ENCODE measurements around the gene CCDC102A.
"Not testable (repeated sequence)": the region's sequence is repeated elsewhere in the genome, so short reads cannot be mapped to it uniquely, and the experiment has no call there.

The CCDC102A gene

GRCh38 chr16:57564571-57565270 is 28.4 kb upstream of the CCDC102A start:
- DNase-seq = no peak

- DNase-seq = no peak
Measured at GRCh38 chr16:57563761-57564160, 27.4 kb upstream of the CCDC102A start.

GRCh38 chr16:57563487-57563750 is 27.0 kb upstream of the CCDC102A start:
- no peak for DNase-seq

GRCh38 chr16:57562669-57563486 is 26.5 kb upstream of the CCDC102A start:
- DNase-seq = no peak

- DNase-seq = no peak
Measured at GRCh38 chr16:57562066-57562465, 25.7 kb upstream of the CCDC102A start.

GRCh38 chr16:57559072-57559790 is 22.9 kb upstream of the CCDC102A start:
- DNase-seq = no peak

- DNase-seq = no peak
Measured at GRCh38 chr16:57556941-57557541, 20.7 kb upstream of the CCDC102A start.

- no peak for DNase-seq
Measured at GRCh38 chr16:57555831-57556230, 19.5 kb upstream of the CCDC102A start.

GRCh38 chr16:57551057-57551456 is 14.7 kb upstream of the CCDC102A start:
- DNase-seq = no peak

- DNase-seq = no peak
Measured at GRCh38 chr16:57549730-57550129, 13.4 kb upstream of the CCDC102A start.

- DNase-seq = no peak
Measured at GRCh38 chr16:57548408-57548807, 12.0 kb upstream of the CCDC102A start.

- not testable (repeated sequence) for DNase-seq
Measured at GRCh38 chr16:57547524-57547923, 11.2 kb upstream of the CCDC102A start.

- no peak for DNase-seq
Measured at GRCh38 chr16:57544124-57544653, 7.8 kb upstream of the CCDC102A start.

GRCh38 chr16:57541754-57542435 is 5.5 kb upstream of the CCDC102A start:
- DNase-seq = no peak

GRCh38 chr16:57540906-57541753 is 4.8 kb upstream of the CCDC102A start:
- no peak for DNase-seq

GRCh38 chr16:57540387-57540786 is 4.0 kb upstream of the CCDC102A start:
- no peak for DNase-seq

- DNase-seq = no peak
Measured at GRCh38 chr16:57539072-57539796, 2.9 kb upstream of the CCDC102A start.

GRCh38 chr16:57538235-57538721 is 1.9 kb upstream of the CCDC102A start:
- no peak for DNase-seq

- DNase-seq = no peak
Measured at GRCh38 chr16:57537581-57538234, 1.3 kb upstream of the CCDC102A start.

GRCh38 chr16:57537194-57537505 is 779 bp upstream of the CCDC102A start:
- DNase-seq = no peak
